DMS79 treated with DMSO at 0.1 percent for 48 hours (cell line): ENCODE data around the gene ELFN2.

Source experiments
- DNase-seq: peaks from one replicate; lab custom pipeline; 2025; lab: John Stamatoyannopoulos, UW

Gene ELFN2

DNA sequence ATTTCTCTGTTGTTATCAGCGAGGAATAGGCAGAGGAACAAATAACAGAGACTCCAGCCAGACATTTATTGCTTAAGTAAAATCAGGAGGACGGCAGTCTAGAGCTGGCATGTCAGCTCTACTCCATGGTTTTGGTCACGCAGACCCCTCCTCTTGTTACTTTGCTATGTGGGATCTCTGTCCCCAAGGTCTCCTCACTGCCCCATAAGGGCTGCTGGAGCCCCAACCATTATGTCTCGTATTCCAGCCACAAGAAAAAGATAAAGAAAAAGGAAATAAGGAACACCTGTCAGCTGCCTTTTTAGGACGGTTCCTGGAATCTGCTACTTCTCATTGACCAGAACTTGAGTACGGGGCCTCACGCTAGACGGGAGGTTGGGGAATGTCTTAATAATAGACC is 70.4 kb downstream of the ELFN2 start:
- no peak for DNase-seq

DNA sequence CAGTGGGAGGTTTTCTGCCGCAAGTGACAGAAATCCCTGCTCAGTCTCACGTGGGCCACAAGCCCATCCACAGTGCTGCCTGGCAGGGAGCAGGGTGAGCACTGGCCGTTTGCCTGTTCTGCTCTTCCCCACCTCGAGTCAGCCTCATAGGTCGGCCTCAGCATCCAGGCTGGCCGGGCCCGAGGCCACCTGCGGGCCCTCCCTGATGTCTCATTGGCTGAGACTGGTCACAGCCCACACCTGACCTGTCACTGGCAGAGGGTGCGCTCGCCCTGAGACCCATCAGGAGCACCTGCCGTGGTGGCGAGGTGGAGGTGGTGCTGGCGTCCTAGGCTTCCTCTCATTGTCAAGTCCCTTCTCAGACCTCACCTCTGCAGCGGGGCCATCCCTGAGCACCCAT is 72.1 kb downstream of the ELFN2 start:
- no peak for DNase-seq

DNA sequence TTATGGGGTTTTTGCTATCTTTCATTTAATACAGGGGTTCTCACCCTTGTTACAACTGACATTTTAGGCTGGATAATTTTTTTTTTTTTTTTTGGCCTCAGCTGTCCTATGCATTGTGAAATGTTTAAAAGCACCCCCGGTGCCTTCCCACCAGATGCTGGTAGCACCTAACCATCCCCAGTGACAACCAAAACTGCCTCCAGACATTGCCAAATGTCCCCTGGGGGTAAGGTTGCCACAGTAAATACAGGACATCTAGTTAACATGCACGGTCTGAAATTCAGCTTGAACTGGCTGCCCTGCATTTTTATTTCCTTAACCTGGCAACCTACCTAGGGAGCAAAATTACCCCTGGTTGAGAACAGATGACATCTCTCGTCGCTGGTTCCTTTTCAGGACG is 72.6 kb downstream of the ELFN2 start:
- no peak for DNase-seq

DNA sequence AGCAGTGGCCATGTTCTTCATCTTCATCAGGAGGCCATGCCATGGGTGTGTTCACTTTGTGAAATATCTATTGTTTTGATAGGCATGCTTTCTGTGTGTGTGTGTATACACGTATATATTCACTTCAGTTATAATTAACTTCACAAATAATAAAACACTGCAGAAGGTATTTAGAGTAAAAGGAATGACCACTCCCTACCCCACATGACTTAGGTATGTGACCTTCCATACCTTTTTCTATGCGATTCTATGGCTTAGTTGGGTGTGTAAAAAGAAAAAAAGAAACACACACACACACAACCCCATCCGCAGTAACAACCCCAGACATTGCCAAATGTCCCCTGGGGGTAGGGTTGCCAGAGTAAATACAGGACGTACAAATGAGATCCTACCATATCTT is 73.0 kb downstream of the ELFN2 start:
- no peak for DNase-seq

DNA sequence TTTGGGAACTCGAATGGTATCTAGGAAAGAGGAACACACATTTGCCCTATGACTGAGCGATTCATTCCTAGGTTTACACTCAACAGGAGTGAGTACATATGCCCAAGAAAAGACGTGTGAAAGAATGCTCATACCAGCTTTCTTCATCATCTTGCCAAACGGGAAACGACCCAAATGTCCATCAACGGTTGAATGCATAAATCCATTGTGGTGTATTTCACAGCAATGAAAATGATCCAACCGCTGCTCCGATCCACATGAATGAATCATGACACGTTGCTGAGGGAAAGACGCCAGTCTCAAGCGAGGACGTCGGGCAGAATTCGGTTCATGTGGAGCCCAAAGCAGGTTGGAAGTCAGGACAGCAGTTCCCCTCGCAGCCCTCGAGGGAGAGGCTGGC is 73.4 kb downstream of the ELFN2 start:
- no peak for DNase-seq

DNA sequence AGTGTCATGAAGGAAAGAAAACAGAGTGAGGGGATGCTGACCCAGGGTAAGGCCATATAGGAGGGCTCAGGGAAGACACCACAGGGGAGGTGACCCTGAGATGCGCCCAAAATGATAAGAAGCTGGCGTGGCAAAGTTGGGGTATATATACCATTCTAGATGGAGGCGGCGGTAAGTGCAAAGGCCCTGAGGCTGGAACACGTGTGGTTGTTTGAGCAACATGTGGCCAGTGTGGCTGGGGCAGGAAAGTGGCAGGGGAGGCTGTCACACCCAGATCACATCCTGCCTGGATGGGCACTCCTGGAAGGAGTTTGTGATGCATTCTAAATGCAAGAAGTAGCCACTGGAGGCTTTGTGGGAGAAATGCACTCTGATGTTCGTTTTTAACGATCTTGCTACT is 74.8 kb downstream of the ELFN2 start:
- DNase-seq = no peak

DNA sequence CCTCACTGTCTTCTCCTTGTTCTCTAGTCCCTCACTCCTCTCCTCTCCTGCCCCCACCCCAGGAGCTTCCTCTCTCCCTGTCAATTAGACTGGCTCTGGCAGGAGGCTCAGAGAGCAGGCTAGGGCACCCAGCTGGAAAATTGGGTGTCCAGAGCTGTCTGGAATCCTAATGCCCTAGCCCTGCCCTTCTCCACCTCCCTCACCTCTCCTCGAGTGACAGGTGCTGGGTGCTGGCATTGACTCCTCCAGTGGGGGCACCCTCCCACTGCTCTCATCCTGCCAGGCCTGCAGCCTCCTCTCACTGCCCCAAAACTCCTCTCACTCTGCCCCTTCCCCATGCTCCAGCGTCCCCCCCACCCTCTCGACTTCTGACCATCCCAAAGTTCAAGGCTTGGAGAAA is 76.0 kb downstream of the ELFN2 start:
- DNase-seq = peak; percentile 16

DNA sequence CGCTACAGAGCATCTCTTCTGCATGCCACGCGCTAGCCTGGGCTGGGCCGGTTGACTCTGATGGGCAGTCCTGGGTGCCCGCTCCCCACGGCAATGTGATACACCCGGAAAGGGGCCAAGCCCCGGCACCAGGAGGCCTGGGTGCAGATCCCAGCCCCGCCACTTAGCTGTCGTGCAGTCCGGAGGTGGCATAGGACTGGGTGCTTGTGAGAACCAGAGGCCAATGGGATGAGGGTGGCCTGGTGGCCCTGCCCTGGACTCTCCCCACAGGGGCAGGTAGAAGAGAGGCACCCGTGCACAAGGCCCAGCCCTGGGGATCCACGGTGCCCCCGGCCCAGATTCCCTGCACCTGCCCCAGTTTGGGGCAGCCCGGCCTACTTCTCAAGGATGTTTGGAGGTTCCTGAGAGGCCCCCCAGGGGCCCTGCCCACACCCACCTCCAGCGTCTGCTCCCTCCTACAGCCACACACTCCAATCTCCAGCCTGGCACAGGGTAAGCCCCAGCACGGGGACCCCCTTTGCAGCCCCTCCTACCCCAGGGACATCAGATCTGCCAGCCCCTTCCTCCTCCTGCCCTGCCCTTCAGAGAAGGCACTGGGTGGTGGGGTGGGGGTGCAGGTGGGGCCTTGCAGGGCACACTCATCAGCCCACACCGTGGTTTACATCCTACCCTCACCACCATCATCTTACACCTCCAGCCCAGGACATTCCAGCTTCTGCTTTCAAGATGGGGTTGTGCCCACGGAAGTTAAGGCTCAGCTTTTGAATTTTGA is 78.0 kb downstream of the ELFN2 start:
- no peak for DNase-seq

DNA sequence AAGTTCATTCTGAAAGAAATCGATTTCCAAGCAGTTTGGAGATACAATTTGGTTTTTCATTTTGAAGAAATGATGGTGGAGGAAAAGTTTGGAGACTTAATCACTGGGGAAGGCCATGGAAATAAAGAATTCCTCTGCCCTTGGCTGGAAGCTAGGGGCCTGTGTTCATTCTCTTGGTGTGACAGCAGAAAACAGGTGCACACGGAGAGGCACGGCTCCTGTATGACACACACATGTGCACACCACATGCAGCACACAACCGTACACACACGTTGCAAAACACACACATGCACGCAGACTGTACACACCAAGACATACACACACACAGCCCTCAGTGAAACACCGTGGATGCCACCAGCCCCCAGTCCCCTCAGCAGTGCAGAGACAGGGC is 80.8 kb downstream of the ELFN2 start:
- no peak for DNase-seq

DNA sequence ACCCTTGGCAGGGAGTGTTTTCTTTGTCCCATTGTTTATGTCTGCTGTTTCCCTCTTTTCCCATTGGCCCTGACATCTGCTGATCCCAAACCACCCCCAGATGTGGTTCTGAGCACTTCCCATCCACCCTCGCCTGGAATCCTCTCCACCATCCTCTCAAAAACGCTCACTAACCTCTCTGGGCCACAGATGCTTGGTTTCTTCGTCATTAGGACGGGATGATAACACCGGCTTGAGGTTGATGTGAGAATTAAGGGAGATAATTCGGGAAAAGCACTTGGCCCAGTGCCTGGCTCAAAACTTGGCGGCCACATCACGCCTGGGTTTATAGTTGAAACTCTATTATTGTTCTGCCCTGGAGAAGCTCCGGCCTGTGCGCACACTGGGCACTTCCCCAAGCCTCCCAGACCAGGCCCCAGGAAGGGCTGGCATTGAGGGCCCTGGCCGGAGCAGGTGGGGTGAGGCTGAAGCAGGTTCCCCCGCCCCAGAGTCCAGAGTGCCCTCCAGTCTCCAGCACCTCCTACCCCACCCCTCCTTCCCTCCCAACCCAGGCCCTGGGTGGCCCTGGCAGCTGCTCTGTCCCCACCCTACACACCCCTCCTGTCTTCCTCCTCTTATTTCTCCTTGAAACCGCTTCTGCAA is 81.3 kb downstream of the ELFN2 start:
- peak; percentile 68 for DNase-seq

DNA sequence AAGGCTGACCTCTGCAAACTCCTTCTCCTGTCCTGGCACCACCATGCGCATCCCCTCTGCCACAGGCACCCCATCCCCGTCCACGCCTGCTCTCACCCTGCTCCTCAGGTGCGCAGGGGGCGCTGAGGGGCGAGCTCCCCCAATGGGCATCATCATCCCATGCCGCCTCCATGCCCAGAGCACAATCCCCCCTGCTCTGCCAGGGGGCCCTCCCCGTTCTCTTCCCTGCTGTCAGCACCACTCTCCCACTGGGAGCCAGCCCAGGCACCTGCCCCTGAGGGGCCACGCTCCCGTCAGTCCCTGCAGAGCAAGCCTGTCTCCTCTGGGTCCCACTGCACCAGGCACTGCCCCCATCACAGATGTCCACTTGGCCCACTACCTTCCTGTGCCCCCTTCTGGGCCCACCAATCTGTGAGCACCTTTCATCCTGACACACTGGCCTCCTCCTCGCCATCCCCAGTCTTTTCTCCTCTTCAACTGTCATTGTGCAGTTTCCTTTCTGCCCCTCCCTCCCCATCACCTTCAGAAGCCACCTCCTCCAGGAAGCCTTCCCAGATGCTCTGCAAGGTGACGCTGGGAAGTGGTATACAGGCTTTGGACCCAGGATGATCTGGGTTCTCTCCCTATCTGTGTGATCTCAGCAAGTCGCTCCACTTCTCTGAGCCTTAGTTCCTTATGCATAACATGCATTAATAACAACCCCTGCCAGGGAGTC is 82.4 kb downstream of the ELFN2 start:
- no peak for DNase-seq

DNA sequence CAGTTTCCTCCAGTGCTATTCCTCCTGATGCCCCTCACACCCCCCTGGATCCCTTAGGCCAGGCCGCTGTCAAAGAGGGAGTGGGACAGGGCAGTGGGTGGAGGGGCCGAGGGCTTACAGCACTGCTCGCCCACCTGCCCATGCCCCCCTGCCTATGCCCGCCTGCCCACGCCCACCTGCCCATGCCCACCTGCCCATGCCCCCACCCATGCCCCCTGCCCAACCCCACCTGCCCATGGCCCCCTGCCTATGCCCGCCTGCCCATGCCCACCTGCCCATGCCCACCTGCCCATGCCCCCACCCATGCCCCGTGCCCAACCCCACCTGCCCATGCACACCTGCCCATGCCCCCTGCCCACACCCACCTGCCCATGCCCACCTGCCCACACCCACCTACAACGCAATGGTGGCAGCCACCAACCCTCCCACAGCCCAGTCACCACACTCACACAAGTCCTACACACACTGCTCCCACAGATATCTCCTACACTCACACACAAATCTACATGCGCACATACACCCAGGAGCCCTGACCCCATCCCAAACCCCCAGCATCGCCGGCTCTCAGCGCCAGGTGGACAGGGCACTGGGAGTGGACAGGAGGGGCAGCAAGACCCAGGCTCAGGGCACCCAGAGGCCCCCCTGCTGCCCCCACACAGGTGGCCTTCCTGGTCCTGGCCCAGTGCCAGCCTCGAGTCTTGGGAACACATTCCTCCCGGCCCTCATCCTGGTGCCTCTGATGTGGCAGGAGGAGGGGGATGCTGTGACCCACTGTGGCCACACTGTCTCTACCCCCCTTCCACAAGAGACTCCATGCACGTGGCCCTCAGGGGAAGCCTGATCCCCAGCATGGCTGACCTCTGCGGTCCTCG is 83.2 kb downstream of the ELFN2 start:
- no peak for DNase-seq

DNA sequence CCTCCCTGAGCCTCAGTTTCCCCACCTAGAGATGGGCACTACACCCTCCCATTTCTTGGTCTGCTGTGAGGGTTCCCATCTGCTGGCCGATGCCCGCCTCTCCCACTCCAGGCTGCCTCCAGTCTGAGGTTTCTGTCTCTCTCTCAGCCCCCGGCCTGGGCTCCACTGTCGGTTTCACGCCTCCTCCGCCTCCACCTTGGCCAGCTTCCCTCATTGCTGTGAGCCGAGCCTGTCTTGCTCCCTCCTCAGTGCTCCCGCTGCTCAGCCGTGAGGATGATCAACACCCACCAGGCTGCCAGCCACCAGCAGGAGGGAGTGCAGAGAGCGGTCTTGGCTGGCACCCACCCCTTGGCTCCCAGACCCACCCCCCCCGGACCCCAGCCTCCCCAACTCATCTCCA is 83.9 kb downstream of the ELFN2 start:
- DNase-seq = no peak

DNA sequence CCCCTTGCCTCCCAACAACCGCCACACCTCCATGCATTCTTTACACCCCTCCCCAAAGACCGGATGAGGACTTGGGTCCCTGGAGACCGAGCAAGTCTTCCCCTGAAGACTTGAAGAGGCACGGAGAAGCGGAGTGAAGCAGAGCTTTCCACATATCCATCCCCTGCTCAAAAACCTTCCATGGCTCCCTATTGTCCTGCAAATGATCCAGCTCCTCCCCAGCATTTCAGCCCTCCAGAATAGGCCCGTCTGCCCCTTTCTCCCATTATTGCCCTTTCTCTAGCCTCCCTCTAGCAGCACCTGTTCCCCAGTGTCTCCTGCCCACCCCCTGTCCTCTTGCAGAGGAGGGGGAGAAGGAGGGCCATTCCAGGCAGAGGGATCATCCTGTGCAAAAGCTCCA is 85.2 kb downstream of the ELFN2 start:
- no peak for DNase-seq

DNA sequence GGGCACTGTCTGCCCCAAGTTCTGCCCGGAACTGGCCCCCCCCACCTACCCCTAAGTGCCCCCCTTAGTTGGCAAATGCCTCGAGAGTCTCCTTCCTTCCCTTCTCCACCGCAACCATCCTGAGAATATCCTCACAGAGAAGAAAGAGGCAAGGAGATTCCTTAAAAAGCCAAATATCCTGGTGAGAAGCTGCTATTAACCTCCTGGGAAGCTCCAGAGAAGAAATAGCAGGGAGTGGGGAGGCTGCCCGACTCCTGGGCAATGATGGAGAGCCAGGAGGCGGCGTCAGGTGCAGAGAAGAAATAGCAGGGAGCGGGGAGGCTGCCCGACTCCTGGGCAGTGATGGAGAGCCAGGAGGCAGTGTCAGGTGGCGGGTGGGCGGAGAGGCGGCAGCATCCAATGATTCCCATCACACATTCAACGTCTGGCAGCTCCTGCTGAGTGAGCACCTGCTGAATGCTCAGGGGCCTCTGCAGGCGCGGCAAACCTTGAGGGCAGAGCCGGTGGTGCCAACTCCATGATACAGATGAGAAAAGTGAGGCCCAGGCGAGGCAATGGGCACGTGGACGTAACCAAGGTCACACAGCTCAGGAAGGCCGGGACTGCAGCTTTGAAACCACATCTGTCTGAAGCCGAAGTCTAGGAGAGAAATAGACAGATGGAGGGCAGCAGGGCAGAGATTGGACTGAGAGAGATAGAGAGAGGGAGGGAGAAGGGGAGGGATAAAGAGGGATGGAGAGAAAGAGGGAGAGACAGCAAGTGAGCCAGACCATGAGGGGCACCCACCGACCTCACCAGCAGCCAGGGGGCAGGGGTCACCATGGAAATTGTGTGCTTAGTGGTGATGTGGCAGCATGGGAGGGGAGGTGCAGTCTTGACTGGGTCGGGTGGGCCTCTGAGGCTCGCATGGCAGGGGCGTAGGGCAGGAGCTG is 86.7 kb downstream of the ELFN2 start:
- peak; percentile 57 for DNase-seq

DNA sequence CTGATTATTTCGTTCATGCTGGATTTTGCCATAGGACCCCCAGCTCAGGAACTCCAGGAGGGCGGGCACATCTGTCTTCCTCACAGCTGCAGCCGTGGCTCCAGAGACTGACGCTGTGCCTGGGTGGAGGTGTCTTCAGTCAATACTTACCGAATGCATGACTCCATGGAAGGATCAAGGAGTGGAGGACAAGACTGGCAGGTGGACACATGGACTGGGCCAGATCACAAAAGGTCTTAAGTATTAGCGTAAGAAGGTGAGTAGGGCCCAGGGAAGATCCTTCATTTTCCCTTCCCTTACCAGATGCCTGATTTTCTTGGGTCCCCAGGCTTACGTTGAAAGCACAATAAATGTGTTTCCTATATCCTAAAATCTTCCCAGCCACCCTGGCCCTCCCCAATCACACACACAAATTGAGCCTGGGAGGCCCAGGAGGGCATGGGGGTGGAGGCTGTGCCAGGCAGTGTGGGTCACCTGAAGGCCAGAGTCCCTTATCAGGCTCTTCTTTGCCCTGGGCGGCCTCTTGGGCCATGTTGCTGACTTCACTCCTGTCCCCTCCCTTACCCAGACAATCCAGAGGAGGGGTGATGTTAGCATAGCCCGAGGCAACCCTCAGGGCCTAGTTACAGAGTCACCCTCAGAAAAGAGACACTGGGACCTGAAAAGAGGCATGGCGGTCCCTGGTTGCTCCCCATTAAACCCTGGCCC is 88.6 kb downstream of the ELFN2 start:
- DNase-seq = no peak

DNA sequence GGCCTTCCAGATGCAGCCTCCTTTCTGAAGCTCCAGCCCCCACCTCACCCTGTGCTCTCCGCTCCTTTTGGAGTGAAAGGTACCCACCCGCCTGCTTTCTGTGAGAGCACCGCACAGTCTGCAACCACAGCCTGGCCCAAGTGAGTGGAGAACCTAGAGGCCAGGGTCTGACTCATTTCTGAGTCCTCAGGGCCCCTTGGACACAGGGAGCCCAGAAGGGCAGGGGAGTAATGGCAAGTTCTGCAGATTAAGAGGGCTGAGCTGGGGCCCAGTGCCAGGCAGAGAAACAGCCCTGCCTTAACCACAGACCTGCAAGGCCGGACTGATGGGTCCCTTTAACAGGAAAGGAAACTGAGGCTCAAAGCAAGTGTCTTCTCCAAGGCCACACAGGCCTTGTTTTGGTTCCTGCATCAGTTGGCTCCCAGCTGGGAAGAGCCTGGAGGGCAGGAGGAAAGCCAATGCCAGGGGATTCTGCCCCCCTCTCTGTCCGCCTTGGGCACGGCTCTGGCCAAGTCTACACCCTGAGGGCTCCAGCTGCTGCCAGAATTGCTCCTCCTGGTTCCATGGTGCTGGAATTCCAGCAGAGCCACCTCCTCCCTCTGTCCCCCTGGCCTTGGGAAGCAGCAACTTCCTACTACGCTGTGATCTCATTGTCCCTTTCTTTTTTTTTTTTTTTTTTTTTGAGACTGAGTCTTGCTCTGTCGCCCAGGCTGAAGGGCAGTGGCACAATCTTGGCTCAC is 89.9 kb downstream of the ELFN2 start:
- no peak for DNase-seq

DNA sequence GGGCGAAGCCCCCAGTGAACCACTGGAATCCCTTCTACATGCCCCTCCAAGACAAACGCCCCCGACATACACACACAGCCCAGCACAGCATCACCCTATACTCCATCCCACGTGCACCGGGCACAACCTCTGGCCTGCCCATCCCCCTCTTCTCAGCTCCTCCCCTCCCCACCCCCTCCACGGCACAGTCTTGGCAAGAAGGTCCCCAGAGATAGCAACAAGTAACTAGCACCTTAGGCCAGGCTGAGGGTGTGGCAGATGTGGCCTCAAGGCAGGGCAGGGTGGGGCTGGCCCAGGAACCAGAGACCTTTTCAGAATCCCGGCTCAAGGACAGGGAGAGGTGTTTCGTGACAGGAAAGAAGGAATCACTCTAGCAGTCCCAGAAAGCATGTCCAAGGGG is 90.7 kb downstream of the ELFN2 start:
- no peak for DNase-seq

DNA sequence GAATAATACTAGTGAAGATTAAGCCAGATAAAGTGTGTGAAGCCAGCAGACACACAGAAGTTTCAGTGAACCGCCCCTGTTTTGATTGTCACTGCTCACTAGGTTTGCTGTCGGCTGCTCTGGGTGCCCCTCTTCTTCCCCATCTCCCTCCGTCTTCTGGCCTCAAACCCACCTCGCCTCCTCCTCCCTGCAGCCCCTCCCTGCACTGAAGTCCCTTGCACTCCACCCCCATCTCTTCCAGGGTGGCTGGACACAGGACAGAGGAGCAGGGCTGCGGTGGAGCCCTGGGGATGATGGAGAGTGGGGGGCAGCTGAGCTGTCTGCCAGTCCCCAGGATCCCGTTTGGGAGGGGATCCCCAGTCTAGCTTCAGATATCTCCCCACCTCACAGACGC is 91.5 kb downstream of the ELFN2 start:
- DNase-seq = no peak
